Activated CD8-positive, alpha-beta memory T cell treated with anti-CD3 and anti-CD28 coated beads, Interleukin-2, amount 10 ng/mL, durations not matched to agents 7 days and 5 days (primary cell): ENCODE measurements around the gene ATXN10. TPM values are rescaled to one million over a fixed set of nuclear protein-coding genes. Genes with fewer than 3 reads are reported as not detected.

Experiments
- ATAC-seq: fragments of 150-1000 bp; cut with Tn5 transposase; one replicate; pipeline ENCODE4 v1.10.0; 2021; ENCODE audit warnings: moderate library complexity
- CTCF ChIA-PET: fragments of 350-600 bp; sonication (Branson Sonifier 250); formaldehyde crosslinking; loops from one replicate; lab custom pipeline; 2021; ENCODE audit warnings: antibody characterized with exemption; lab: Charles Lee
- DNase-seq: peaks from one replicate; pipeline ENCODE4 v3.0.0-alpha.2; 2020
- H3K27ac Mint-ChIP-seq: one replicate; pipeline ENCODE4 v1.8.0; 2021; ENCODE audit warnings: mild to moderate bottlenecking, mixed read lengths
- H3K27me3 Mint-ChIP-seq: one replicate; pipeline ENCODE4 v1.8.0; 2021; ENCODE audit warnings: mixed read lengths
- H3K36me3 Mint-ChIP-seq: one replicate; pipeline ENCODE4 v1.8.0; 2021; ENCODE audit warnings: mild to moderate bottlenecking, mixed read lengths
- H3K4me1 Mint-ChIP-seq: one replicate; pipeline ENCODE4 v1.8.0; 2021; ENCODE audit warnings: mixed read lengths
- H3K4me3 Mint-ChIP-seq: one replicate; pipeline ENCODE4 v1.8.0; 2021; ENCODE audit warnings: mild to moderate bottlenecking, moderate library complexity, mixed read lengths
- H3K9me3 Mint-ChIP-seq: one replicate; pipeline ENCODE4 v1.8.0; 2022; ENCODE audit warnings: low read depth, mixed read lengths
- total RNA-seq, 2 experiments: library from RNA; stranded (reverse); gene quantifications; one replicate each; pipeline ENCODE4 v1.2.3, GENCODE V29; 2021

ATXN10 gene
- total RNA-seq, 2 experiments from 2014 or later: 93.6 to 112 TPM

DNA sequence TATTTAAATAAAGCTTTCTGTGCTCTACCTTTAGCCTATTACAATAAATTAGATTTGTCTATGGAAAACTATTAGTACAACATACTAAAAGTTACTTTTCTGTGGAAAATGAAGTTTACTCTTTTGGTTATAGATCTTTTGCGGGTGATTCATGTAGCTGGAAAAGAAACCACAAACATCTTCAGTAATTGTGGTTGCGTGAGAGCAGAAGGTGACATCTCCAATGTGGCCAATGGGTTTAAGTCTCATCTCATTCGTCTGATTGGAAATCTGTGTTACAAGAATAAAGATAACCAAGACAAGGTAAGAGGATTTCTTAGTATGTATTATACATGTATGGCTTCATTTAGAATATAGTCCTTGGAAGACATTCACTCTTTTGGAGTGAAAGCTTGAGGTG lies 68.6 kb downstream of the ATXN10 start:
- no peaks in the 10 kb centered on the region for H3K9me3 Mint-ChIP-seq
- no peak overlapping the region for H3K4me3 Mint-ChIP-seq
- no peak overlapping the region for H3K27ac Mint-ChIP-seq
- H3K27me3 Mint-ChIP-seq: no peaks in the 10 kb centered on the region
- H3K36me3 Mint-ChIP-seq: peaks cover 34% of the 10 kb centered on the region
- DNase-seq (no peak), ATAC-seq (no peak)
- CTCF ChIA-PET: interaction anchor here (1.2 to 1.6 kb wide), 2 partner anchors 10 to 16 kb away, joined by 3 to 9 read pairs; no protein-coding TSS in a partner anchor
- H3K4me1 Mint-ChIP-seq: peaks cover 5% of the 10 kb centered on the region

DNA sequence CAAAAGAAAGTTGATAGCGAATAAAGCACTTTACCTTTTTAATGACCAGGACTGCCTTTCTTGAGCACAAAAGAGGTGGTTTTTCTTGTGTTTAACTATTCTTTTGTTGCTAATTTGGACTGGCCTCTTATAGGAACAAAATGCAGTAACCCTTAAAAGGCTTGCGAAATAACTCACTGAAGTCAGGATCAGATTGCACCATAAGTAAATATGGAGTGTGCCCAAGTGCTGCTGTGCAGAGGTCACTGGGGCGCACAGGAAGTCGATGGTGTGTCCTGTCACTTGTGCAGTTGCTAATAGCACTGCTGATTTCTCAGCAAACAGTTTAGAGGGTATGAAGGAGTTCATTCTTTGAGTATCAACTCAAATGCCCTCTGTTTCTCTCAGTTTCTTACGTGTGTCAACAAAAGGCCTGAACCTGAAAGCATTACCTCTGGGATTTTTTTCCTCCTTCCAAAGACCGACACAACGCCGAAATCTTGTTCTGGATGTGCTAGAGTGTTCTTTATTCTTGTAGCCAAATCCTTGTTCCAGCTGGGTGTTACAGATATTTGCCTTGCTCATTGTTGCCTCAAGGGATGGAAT lies 71.3 kb downstream of the ATXN10 start:
- ATAC-seq: no peak
- CTCF ChIA-PET: no interaction called here
- Mint-ChIP-seq H3K4me1 (peaks cover 5% of the 10 kb centered on the region), H3K36me3 (peaks cover 32% of the 10 kb centered on the region), H3K4me3 (no peak overlapping the region), H3K9me3 (no peaks in the 10 kb centered on the region), H3K27ac (no peak overlapping the region), H3K27me3 (no peaks in the 10 kb centered on the region)
- no peak for DNase-seq

DNA sequence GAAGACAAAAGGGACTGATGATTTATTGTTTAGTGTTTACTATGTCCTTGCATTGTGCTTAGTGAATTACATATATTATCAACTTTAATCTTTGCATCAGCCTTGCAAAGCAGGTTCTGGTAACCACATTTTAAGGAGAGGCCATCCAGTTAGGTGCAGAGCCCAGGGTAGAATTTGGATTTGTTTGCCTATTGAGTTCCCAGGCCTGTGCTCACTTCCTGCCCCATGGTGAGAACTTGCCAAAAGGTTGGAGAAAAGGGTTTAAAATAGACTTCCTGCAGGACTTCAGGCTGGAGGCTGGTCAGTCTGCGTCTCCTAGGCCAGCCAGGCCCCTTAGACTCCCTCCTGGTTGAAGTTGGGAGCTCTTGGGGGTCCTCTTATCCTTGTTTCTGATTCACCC lies 72.1 kb downstream of the ATXN10 start:
- Mint-ChIP-seq H3K4me1 (peaks cover 5% of the 10 kb centered on the region), H3K9me3 (no peaks in the 10 kb centered on the region), H3K27ac (no peak overlapping the region), H3K36me3 (peaks cover 29% of the 10 kb centered on the region), H3K27me3 (no peaks in the 10 kb centered on the region), H3K4me3 (no peak overlapping the region)
- CTCF ChIA-PET: no interaction called here
- DNase-seq: no peak
- no peak for ATAC-seq

DNA sequence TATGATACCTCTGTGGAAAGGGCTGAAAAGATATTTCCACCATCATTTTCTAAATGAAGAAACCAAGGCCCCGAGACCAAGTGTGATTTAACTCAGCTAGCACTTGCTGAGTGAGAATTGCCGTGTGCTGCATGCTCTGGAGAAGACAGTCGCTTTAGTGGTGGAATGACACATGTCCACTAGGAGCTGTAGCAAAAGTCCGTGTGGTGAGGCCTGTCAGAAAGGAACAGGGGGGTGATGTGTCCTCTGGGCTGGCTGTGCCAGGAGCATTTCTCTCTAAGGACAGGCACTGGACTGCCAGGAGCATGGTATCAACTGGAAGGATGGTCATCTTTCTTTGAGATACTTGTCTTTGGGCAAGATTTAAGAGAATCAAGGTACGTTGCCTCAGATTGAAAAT lies 72.8 kb downstream of the ATXN10 start:
- Mint-ChIP-seq H3K36me3 (peaks cover 23% of the 10 kb centered on the region), H3K4me1 (peaks cover 5% of the 10 kb centered on the region), H3K27ac (no peak overlapping the region), H3K4me3 (no peak overlapping the region), H3K27me3 (no peaks in the 10 kb centered on the region), H3K9me3 (no peaks in the 10 kb centered on the region)
- CTCF ChIA-PET: no interaction called here
- no peak for DNase-seq
- ATAC-seq: no peak

DNA sequence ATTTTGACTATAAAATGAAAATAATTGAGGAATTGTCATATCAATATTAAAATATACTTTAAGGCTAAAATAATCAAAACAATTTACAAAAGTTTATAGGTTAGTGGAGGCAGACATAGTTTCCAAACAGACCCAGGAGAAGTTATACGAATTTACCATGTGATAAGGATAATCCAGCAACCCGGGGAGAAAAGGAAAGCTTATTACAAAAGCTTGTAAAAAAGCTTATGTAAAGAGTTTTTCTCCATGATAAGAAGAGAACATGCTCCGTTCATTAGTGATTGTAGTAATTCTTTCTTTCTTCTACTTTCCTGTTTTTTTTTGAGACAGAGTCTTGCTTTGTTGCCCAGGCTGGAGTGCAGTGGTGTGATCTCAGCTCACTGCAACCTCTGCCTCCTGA lies 79.0 kb downstream of the ATXN10 start:
- Mint-ChIP-seq H3K4me3 (no peak overlapping the region), H3K27me3 (no peaks in the 10 kb centered on the region), H3K36me3 (no peaks in the 10 kb centered on the region), H3K9me3 (no peaks in the 10 kb centered on the region), H3K4me1 (peaks cover 4% of the 10 kb centered on the region), H3K27ac (no peak overlapping the region)
- DNase-seq (no peak), ATAC-seq (no peak)
- CTCF ChIA-PET: interaction anchor here (2.1 kb wide), 1 partner anchor 10 kb away, joined by 9 read pairs; no protein-coding TSS in a partner anchor

DNA sequence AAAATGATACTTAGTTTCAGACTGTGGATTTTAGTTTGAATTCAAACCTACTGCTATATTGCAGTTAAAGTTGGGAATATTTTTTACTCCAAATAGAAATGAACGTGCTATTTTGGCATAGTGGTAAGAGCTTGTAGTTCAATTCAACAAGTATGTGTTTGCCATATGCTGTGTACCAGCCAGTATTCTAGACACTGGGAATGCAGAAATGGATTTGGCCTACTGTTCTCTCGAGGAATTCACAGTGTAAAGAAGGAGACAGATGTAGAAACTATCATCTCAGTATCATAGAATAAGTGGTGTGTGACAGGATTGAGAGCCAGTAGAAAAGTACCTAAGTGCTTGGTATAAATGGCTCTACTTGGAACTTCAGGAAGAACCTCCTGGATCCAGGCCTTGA lies 80.4 kb downstream of the ATXN10 start:
- Mint-ChIP-seq H3K27me3 (no peaks in the 10 kb centered on the region), H3K27ac (no peak overlapping the region), H3K4me3 (no peak overlapping the region), H3K4me1 (peaks cover 4% of the 10 kb centered on the region), H3K9me3 (no peaks in the 10 kb centered on the region), H3K36me3 (peaks cover 1% of the 10 kb centered on the region)
- no peak for DNase-seq
- ATAC-seq: no peak
- CTCF ChIA-PET: interaction anchor here (0.8 kb wide), 2 partner anchors 21 to 105 kb away, joined by 3 to 4 read pairs; no protein-coding TSS in a partner anchor

DNA sequence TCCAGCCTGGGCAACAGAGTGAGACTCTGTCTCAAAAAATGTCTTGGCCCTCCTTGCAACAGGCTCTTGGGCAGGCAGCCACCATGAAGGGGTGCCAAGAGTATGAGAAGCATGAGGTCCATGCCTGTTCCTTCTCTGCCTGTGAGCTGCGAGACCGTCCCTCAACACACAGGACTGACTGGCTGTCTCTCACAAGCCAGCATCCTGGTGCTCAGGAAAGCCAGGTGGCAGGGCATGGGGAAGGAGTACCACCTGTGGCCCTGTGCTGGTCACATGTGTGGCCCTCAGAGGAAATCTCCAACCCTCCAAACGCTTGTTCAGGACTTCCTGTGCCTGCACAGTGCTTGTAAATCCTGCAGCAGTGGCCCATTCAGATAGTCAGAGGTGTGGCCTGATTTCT lies 83.2 kb downstream of the ATXN10 start:
- Mint-ChIP-seq H3K27ac (no peak overlapping the region), H3K9me3 (no peaks in the 10 kb centered on the region), H3K36me3 (peaks cover 1% of the 10 kb centered on the region), H3K4me3 (no peak overlapping the region), H3K27me3 (no peaks in the 10 kb centered on the region), H3K4me1 (peaks cover 4% of the 10 kb centered on the region)
- DNase-seq (no peak), ATAC-seq (no peak)
- CTCF ChIA-PET: no interaction called here

DNA sequence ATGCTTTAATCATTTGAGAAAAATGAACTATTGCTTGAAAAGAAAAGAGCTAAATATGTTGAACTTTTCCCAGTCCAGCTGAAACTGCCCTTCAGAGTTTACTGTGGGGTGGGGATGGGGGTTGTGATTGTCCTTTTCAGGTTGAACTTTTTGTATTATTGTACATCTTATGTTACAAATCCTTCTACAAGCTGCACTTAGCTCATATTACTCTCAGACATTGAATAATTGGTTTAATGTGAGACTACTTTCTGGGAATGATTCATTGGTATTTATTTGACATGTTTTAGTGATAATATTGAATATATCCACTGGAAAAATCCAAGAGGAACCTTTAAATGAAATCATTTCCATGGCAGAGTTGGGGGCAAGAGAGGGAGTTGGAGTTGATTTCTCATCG lies 84.9 kb downstream of the ATXN10 start:
- Mint-ChIP-seq H3K9me3 (no peaks in the 10 kb centered on the region), H3K27me3 (no peaks in the 10 kb centered on the region), H3K4me3 (no peak overlapping the region), H3K27ac (no peak overlapping the region), H3K4me1 (peaks cover 4% of the 10 kb centered on the region), H3K36me3 (peaks cover 1% of the 10 kb centered on the region)
- no peak for ATAC-seq
- CTCF ChIA-PET: interaction anchor here (0.9 kb wide), 1 partner anchor 16 kb away, joined by 3 read pairs; no protein-coding TSS in a partner anchor
- DNase-seq: no peak

DNA sequence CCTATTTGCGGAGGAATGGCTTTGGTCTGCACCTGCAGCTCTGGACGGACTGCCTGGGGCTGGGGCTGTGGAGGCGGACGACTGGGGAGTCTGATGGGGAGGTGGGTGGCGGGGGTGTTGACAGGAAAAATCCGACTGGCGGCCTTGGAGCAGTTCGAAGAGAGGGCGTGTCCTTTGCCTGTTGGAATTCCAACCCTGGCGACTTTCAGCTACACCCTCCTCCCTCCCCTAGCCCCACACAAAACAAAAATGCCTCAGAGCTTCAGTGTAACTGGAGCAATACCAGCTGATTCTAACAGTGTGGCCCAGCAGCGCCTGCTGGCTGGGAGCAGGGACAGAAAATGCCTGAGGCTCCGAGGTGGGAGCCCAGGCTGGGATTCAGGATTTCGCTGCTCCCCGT lies 85.4 kb downstream of the ATXN10 start:
- H3K27me3 Mint-ChIP-seq: no peaks in the 10 kb centered on the region
- no peak overlapping the region for H3K4me3 Mint-ChIP-seq
- H3K4me1 Mint-ChIP-seq: peaks cover 4% of the 10 kb centered on the region
- no peaks in the 10 kb centered on the region for H3K9me3 Mint-ChIP-seq
- peaks cover 1% of the 10 kb centered on the region for H3K36me3 Mint-ChIP-seq
- CTCF ChIA-PET: no interaction called here
- ATAC-seq (no peak), DNase-seq (no peak)
- H3K27ac Mint-ChIP-seq: no peak overlapping the region

DNA sequence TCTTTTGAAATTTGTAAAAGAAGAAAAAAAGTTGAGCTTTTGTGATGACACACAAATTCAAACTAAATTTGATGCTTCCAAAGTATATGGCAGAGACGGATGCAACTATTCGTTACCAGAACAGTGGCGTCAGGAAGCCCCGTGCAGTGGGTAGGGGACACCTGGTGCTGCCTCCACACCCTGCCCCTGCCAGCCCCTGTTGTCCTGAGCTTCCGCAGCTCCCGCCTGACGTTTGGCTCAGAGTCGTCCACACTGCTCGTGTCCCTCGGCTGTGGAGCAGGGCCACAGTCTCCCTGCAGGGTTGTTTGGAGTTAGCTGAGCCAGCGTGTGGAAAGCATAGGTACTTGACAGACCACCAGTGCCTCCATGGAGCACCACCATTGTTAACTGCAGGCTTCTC lies 86.3 kb downstream of the ATXN10 start:
- peaks cover 1% of the 10 kb centered on the region for H3K36me3 Mint-ChIP-seq
- no peaks in the 10 kb centered on the region for H3K27me3 Mint-ChIP-seq
- ATAC-seq: no peak
- H3K4me3 Mint-ChIP-seq: no peak overlapping the region
- H3K9me3 Mint-ChIP-seq: no peaks in the 10 kb centered on the region
- H3K27ac Mint-ChIP-seq: no peak overlapping the region
- peaks cover 4% of the 10 kb centered on the region for H3K4me1 Mint-ChIP-seq
- DNase-seq: no peak
- CTCF ChIA-PET: no interaction called here

DNA sequence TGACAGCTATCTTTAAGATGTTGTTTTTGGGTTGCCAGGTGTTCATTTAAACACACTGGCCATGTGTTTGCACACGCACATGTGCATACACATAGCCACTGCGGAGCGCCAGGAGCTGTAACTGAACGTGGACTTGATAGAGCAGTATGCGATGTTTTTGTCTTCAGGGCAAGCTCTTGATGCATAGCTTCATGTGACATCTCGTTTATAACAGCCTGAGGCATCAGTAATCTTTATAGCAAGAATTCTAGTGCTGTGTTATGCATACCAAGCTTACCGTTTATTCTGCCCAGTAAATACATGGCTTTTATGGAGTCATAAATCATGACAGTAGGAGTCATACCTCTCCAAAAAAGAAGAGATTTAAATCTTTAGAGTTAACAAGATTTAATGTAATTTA lies 87.0 kb downstream of the ATXN10 start:
- no peaks in the 10 kb centered on the region for H3K27me3 Mint-ChIP-seq
- DNase-seq (no peak), ATAC-seq (no peak)
- H3K27ac Mint-ChIP-seq: no peak overlapping the region
- no peak overlapping the region for H3K4me3 Mint-ChIP-seq
- CTCF ChIA-PET: no interaction called here
- H3K4me1 Mint-ChIP-seq: peaks cover 4% of the 10 kb centered on the region
- peaks cover 1% of the 10 kb centered on the region for H3K36me3 Mint-ChIP-seq
- H3K9me3 Mint-ChIP-seq: no peaks in the 10 kb centered on the region

DNA sequence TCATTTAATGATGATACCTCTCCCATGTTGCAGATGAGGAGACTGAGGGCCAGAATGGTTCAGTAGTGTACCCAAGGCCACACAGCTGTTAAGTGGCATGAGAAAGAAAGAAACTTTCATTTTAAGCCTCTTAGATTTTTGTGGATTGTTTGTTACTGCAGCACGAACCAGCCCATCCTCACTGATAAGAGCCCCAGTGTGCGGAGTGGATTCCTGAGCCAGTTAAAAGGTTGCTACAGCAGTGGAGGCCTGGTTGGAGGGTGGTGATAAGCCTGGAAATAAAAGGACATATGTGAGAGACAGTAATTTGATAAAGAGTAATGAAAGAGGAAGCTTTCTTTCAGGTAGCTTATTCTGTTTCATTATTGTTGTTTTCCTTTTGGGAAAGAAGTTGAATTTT lies 89.0 kb downstream of the ATXN10 start:
- no peak for ATAC-seq

DNA sequence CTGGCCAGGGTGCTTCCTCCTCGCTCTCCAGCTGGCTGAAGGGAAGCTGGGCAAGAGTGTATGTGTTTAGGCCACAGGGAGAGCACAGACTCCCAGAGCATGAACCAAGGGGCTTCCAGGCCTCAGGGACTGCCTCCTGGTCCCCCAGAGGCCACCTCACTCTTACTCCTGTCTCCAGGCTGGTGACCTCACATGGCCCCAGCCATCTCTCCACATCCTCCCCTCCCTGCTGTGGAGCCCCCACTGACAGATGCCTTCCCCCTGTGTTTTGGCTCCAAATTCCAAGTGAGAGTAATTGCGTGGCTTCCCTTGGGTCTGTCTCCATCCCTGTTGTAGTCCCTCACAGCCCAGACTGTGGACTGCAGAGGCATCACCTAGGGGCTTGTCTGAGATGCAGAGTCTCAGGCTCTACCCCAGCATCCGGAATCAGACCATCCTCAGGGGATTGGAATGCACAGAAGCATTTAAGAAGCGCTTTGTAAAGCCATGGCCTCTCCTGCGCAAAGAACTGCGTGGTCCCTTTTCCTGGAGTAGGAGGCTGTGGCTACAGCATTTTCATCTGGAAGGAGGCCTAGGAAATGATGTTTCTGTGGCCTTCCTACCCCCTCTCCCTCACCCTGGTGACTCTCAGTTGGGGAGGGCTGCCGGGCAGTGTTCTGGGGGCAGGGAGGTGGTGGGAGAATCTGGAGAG lies 91.1 kb downstream of the ATXN10 start:
- Mint-ChIP-seq H3K4me3 (no peak overlapping the region), H3K36me3 (no peaks in the 10 kb centered on the region), H3K27me3 (no peaks in the 10 kb centered on the region), H3K4me1 (peaks cover 2% of the 10 kb centered on the region), H3K9me3 (no peaks in the 10 kb centered on the region), H3K27ac (no peak overlapping the region)
- CTCF ChIA-PET: no interaction called here
- DNase-seq (no peak), ATAC-seq (no peak)

More for the DNA sequence above, 89.0 kb downstream of the ATXN10 start:
- no peak for DNase-seq
- Mint-ChIP-seq H3K9me3 (no peaks in the 10 kb centered on the region), H3K27me3 (no peaks in the 10 kb centered on the region), H3K4me1 (peaks cover 2% of the 10 kb centered on the region), H3K4me3 (no peak overlapping the region), H3K27ac (no peak overlapping the region), H3K36me3 (peaks cover 1% of the 10 kb centered on the region)
- CTCF ChIA-PET: no interaction called here

DNA sequence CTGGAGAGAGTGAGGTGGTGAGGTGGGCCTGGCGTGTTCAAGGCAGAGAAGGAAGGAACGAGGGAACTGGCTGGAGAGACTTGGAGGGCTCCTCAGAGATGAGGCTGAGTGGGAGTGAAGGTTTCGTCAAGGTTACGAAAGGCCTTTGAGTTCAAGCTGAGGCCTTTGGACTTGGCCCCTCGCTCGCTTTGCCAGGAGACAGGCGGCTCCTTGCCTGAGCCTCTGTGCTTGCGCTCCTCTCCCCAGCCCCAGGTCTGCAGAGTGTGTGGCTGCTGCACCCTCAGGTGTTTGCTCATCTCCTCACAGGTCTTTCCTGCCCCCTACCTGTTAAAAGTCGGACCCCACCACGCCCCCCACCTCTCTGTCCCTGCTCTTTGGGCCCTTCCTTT lies 91.6 kb downstream of the ATXN10 start:
- DNase-seq: no peak
- CTCF ChIA-PET: no interaction called here
- Mint-ChIP-seq H3K36me3 (no peaks in the 10 kb centered on the region), H3K4me3 (no peak overlapping the region), H3K27ac (no peak overlapping the region), H3K9me3 (no peaks in the 10 kb centered on the region), H3K4me1 (peaks cover 2% of the 10 kb centered on the region), H3K27me3 (no peaks in the 10 kb centered on the region)
- ATAC-seq: no peak
